Retinal pigment epithelial cell (primary cell): ENCODE data around the gene KLK7.
"Not testable (repeated sequence)": the region's sequence is repeated elsewhere in the genome, so short reads cannot be mapped to it uniquely, and the experiment has no call there.

Source experiments
- DNase-seq: peaks from one replicate; pipeline ENCODE4 v3.0.0-alpha.2; 2010; ENCODE audit warnings: low read depth
- H3K4me3 ChIP-seq: 2 replicates; pipeline ENCODE4 v1.5.1; 2011; ENCODE audit warnings: mild to moderate bottlenecking, low read length, control low read depth, moderate library complexity
- TF ChIP-seq, protein P1 (sequence below): conservative IDR thresholded peaks from 2 replicates; pipeline ENCODE4 v1.5.1; 2011; ENCODE audit warnings: low read depth, low read length, control low read depth, inconsistent platforms

Gene KLK7

DNA sequence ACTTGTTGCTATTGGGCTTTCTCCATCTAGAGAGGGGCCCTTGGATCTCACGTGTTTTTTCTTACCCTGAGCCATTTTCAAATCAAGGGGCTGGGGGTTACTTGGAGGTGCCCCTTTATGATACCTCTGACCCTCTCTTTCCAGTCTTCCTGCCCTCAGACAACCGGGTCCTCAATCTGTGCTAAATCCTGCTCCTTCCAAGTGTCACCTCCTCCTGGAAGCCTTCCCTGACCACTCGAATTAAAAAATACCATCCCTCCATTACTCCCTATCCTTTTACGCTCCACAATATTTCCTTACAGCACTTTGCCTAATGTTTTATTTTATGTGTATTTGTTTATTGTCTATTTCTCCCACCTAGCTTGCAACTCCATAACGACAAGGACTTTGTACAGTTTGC is 14.3 kb upstream of the KLK7 start:
- H3K4me3 ChIP-seq: no peak overlapping the region
- TF ChIP-seq, protein P1, sequence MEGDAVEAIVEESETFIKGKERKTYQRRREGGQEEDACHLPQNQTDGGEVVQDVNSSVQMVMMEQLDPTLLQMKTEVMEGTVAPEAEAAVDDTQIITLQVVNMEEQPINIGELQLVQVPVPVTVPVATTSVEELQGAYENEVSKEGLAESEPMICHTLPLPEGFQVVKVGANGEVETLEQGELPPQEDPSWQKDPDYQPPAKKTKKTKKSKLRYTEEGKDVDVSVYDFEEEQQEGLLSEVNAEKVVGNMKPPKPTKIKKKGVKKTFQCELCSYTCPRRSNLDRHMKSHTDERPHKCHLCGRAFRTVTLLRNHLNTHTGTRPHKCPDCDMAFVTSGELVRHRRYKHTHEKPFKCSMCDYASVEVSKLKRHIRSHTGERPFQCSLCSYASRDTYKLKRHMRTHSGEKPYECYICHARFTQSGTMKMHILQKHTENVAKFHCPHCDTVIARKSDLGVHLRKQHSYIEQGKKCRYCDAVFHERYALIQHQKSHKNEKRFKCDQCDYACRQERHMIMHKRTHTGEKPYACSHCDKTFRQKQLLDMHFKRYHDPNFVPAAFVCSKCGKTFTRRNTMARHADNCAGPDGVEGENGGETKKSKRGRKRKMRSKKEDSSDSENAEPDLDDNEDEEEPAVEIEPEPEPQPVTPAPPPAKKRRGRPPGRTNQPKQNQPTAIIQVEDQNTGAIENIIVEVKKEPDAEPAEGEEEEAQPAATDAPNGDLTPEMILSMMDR: no peak
- no peak for DNase-seq

DNA sequence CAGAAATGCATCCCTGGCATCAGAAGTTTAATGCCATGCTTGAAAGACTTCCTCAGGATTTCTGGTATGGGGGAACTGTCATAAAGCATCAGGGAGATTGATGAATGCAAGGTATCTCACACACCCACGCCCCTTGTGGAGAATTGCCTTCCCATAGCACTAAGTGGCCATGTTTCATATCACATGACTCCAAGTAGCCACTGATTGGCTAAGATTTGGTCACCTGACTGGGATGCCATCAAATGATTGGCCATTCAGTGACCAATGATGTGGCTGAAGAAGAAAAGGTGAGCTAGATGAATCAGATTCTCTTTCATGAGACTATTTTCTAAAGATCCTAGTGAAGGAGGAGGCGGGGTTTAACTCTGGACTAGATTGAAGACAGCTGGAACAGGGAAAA is 10.4 kb upstream of the KLK7 start:
- TF ChIP-seq, protein P1: no peak
- no peak for DNase-seq
- H3K4me3 ChIP-seq: no peak overlapping the region

- DNase-seq: no peak
- TF ChIP-seq, protein P1: no peak
- H3K4me3 ChIP-seq: no peak overlapping the region
Observed at GRCh38 chr19:50992666-50993035, 8.9 kb upstream of the KLK7 start.

- not testable (repeated sequence) for H3K4me3 ChIP-seq, DNase-seq
Observed at GRCh38 chr19:50984416-50984815, 699 bp upstream of the KLK7 start.

- no peak overlapping the region for H3K4me3 ChIP-seq
- no peak for DNase-seq
- TF ChIP-seq, protein P1: no peak
Observed at GRCh38 chr19:50982186-50982585, 1.5 kb downstream of the KLK7 start.

DNA sequence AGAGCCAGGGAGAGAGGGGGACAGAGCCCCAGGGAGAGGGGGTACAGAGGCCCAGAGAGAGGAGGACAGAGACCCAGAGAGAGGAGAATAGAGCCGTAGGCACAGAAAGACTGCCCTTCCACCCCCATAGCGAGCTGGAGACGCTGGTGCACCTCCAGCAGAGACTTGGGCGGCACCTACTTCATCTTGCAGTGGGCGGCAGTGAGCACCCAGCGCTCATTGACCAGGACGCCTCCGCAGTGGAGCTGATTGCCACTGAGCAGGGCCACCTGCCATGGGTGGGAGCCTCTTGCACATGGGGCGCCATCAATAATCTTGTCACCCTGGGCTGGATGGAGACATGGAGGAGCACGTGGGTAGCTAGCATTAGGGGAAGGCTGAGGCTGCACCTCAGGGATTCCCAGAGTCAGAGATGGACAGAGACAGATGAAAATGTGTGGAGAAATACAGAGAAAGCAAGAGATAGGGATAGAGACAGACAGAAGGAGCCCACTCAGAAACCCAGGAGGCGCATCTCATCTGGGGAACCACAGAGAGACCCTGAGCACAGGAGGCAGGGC is 2.0 kb downstream of the KLK7 start:
- TF ChIP-seq, protein P1: no peak
- H3K4me3 ChIP-seq: no peak overlapping the region
- no peak for DNase-seq

DNA sequence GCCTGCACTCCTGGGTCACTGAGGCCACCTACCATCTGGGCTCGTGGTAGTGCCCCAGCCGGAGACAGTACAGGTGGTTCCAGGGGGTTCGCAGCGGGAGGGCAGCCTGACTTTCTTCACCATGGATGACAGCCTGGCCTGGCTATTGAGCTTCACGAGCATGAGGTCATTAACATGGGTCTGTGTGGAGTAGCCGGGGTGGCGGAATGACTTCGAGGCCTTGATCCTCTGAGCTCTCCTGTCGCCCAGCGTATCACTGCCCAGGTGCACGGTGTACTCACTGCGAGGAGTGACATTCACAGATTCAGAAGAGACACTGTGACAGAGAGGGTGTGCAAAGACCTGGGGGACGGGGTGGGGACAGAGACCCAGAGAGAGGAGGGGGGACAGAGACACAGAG is 3.5 kb downstream of the KLK7 start:
- no peak for DNase-seq
- H3K4me3 ChIP-seq: no peak overlapping the region
- TF ChIP-seq, protein P1: no peak

DNA sequence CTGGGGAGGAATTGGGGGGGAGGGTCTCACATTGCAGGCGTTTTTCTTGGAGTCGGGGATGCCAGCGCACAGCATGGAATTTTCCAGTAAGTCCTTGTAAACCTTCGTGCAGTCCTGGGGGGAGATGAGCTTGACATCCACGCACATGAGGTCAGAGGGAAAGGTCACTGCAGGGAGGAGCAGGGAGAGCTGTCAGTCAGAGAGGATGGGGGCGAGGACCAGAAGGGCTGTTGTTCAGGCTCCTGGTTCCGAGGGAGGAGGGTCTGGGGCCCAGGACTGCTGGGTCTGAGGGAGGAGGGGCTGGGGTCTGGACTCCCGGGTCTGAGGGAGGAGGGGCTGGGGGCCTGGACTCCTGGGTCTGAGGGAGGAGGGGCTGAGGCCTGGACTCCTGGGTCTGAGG is 4.0 kb downstream of the KLK7 start:
- TF ChIP-seq, protein P1: no peak
- DNase-seq: no peak
- no peak overlapping the region for H3K4me3 ChIP-seq
